ENCODE results near the gene TRAPPC12. TPM values are rescaled to one million over a fixed set of nuclear protein-coding genes. Genes with fewer than 3 reads are reported as not detected.

TRAPPC12 gene
- total RNA-seq, 4 donors from 2014 or later, result 28.4 to 64.7 (median 55.9) TPM

DNA sequence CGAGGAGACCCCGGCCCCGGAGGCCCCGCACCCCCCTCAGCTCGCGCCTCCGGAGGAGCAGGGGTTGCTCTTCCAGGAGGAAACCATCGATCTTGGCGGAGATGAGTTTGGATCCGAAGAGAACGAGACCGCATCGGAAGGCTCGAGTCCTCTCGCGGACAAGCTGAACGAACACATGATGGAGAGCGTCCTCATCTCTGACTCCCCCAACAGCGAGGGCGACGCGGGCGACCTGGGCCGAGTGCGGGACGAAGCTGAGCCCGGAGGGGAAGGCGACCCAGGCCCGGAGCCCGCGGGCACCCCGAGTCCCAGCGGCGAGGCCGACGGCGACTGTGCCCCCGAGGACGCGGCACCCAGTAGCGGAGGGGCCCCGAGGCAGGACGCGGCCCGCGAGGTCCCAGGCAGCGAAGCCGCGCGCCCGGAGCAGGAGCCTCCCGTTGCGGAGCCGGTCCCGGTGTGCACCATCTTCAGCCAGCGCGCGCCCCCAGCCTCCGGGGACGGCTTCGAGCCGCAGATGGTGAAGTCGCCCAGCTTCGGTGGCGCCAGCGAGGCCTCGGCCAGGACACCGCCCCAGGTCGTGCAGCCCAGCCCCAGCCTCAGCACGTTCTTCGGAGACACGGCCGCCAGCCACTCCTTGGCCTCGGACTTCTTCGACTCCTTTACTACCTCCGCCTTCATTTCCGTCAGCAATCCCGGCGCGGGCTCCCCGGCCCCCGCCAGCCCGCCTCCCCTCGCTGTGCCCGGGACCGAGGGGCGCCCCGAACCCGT is 8.3 kb downstream of the TRAPPC12 start:
- WGBS, 2 donors, result 93 to 97% methylated on average over 46 to 49 of the region's 89 CpGs
- no peak for DNase-seq
- Histone ChIP-seq H3K27ac (no peak overlapping the region), H3K4me3 (no peak overlapping the region), H3K27me3 (no peaks in the 10 kb centered on the region), H3K4me1 (no peaks in the 10 kb centered on the region), H3K9me3 (no peaks in the 10 kb centered on the region), H3K36me3 (peaks cover 13 to 64% (median 23%) of the 10 kb centered on the region in 3 donors)
- intact Hi-C loops (cut with DNase I), result no loop called here
- TF ChIP-seq POLR2A (IDR thresholded peaks at IDR 0.05), result no peak
- TF ChIP-seq, protein P1, sequence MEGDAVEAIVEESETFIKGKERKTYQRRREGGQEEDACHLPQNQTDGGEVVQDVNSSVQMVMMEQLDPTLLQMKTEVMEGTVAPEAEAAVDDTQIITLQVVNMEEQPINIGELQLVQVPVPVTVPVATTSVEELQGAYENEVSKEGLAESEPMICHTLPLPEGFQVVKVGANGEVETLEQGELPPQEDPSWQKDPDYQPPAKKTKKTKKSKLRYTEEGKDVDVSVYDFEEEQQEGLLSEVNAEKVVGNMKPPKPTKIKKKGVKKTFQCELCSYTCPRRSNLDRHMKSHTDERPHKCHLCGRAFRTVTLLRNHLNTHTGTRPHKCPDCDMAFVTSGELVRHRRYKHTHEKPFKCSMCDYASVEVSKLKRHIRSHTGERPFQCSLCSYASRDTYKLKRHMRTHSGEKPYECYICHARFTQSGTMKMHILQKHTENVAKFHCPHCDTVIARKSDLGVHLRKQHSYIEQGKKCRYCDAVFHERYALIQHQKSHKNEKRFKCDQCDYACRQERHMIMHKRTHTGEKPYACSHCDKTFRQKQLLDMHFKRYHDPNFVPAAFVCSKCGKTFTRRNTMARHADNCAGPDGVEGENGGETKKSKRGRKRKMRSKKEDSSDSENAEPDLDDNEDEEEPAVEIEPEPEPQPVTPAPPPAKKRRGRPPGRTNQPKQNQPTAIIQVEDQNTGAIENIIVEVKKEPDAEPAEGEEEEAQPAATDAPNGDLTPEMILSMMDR (IDR thresholded peaks at IDR 0.05), result no peak

- 96 to 100% methylated on average over 11 to 20 of the region's 31 CpGs for WGBS, 2 donors
- peaks cover 13 to 66% (median 23%) of the 10 kb centered on the region in 3 donors for H3K36me3 ChIP-seq
- TF ChIP-seq, protein P1 (IDR thresholded peaks at IDR 0.05), result no peak
- no peak for TF ChIP-seq POLR2A (IDR thresholded peaks at IDR 0.05)
- intact Hi-C loops (cut with DNase I), result no loop called here
- DNase-seq, result no peak
- no peaks in the 10 kb centered on the region for H3K27me3 ChIP-seq
- no peaks in the 10 kb centered on the region for H3K4me1 ChIP-seq
- no peak overlapping the region for H3K27ac ChIP-seq
- H3K4me3 ChIP-seq, result no peak overlapping the region
- no peaks in the 10 kb centered on the region for H3K9me3 ChIP-seq
Observed at GRCh38 chr2:3388412-3388738, 8.9 kb downstream of the TRAPPC12 start.

- no peak for TF ChIP-seq POLR2A (IDR thresholded peaks at IDR 0.05)
- TF ChIP-seq, protein P1 (IDR thresholded peaks at IDR 0.05), result no peak
- peaks cover 13 to 71% (median 23%) of the 10 kb centered on the region in 3 donors for H3K36me3 ChIP-seq
- H3K4me3 ChIP-seq, result no peak overlapping the region
Observed at GRCh38 chr2:3389193-3389592, 9.7 kb downstream of the TRAPPC12 start.

GRCh38 chr2:3390041-3390440 is 10.5 kb downstream of the TRAPPC12 start:
- H3K27ac ChIP-seq, result no peak overlapping the region
- no peaks in the 10 kb centered on the region for H3K27me3 ChIP-seq
- no peaks in the 10 kb centered on the region for H3K9me3 ChIP-seq
- H3K4me3 ChIP-seq, result no peak overlapping the region
- TF ChIP-seq, protein P1 (IDR thresholded peaks at IDR 0.05), result no peak
- H3K4me1 ChIP-seq, result no peaks in the 10 kb centered on the region
- WGBS, 2 donors, result 92 to 96% methylated on average over 8 of the region's 8 CpGs
- intact Hi-C loops (cut with DNase I), result no loop called here
- DNase-seq, result no peak
- peaks cover 13 to 79% (median 23%) of the 10 kb centered on the region in 3 donors for H3K36me3 ChIP-seq

More at GRCh38 chr2:3389193-3389592, 9.7 kb downstream of the TRAPPC12 start:
- Histone ChIP-seq H3K9me3 (no peaks in the 10 kb centered on the region), H3K27me3 (no peaks in the 10 kb centered on the region), H3K27ac (no peak overlapping the region), H3K4me1 (no peaks in the 10 kb centered on the region)
- 95 to 100% methylated on average over 10 to 20 of the region's 29 CpGs for WGBS, 2 donors
- intact Hi-C loops (cut with DNase I), result no loop called here
- no peak for DNase-seq

- Histone ChIP-seq H3K9me3 (peaks cover 0 to 18% (median 17%) of the 10 kb centered on the region in 3 donors), H3K27me3 (no peaks in the 10 kb centered on the region), H3K27ac (no peak overlapping the region), H3K4me3 (no peak overlapping the region), H3K4me1 (no peaks in the 10 kb centered on the region), H3K36me3 (peaks cover 13 to 98% (median 23%) of the 10 kb centered on the region in 3 donors)
- no peak for DNase-seq
- 81 to 92% methylated on average over 4 of the region's 4 CpGs for WGBS, 2 donors
- TF ChIP-seq, protein P1 (IDR thresholded peaks at IDR 0.05), result no peak
- no peak for TF ChIP-seq POLR2A (IDR thresholded peaks at IDR 0.05)
- intact Hi-C loops (cut with DNase I), result no loop called here
Observed at GRCh38 chr2:3392216-3392615, 12.7 kb downstream of the TRAPPC12 start.

All from esophagus squamous epithelium (tissue), 5 donors.